Lung (tissue), 12 donors: ENCODE results near the gene CAND2. TPM values are rescaled to one million over a fixed set of nuclear protein-coding genes. Genes with fewer than 3 reads are reported as not detected.

ENCODE experiments used
- ATAC-seq: fragments of 200-7000 bp; cut with Tn5 transposase; one replicate; pipeline ENCODE4 v1.9.1; 2020; ENCODE audit warnings: moderate number of reproducible peaks; ENCODE audit not compliant: insufficient read depth, low FRiP score
- DNase-seq, 3 donors: peaks; one replicate each; pipeline ENCODE4 v3.0.0-alpha.2; 2013 to 2017
- H3K27ac ChIP-seq, 2 donors: one replicate each; pipeline ENCODE4 v1.5.1; 2013; ENCODE audit warnings: mild to moderate bottlenecking in 2 of 2, moderate library complexity in 2 of 2, control low read depth in 1 of 2, inconsistent platforms in 1 of 2, low read depth in 1 of 2, low read length in 1 of 2
- H3K27me3 ChIP-seq, 3 donors: one replicate each; pipeline ENCODE4 v1.5.1; 2013; ENCODE audit warnings: low read length in 2 of 3; ENCODE audit not compliant: control insufficient read depth in 3 of 3, insufficient read depth in 3 of 3
- H3K36me3 ChIP-seq, 4 donors: one replicate each; pipeline ENCODE4 v1.5.1; 2013; ENCODE audit warnings: low read length in 4 of 4, mild to moderate bottlenecking in 1 of 4, moderate library complexity in 1 of 4; ENCODE audit not compliant: control insufficient read depth in 4 of 4, insufficient read depth in 4 of 4
- H3K4me1 ChIP-seq, 5 donors: one replicate each; pipeline ENCODE4 v1.5.1; 2013; ENCODE audit warnings: low read length in 5 of 5, mild to moderate bottlenecking in 2 of 5, moderate library complexity in 1 of 5; ENCODE audit not compliant: control insufficient read depth in 5 of 5, insufficient read depth in 5 of 5
- H3K4me3 ChIP-seq: one replicate; pipeline ENCODE4 v1.5.1; 2013; ENCODE audit warnings: mild to moderate bottlenecking, control low read depth, moderate library complexity
- H3K9ac ChIP-seq, 2 donors: one replicate each; pipeline ENCODE4 v1.5.1; 2013; ENCODE audit warnings: low read length in 2 of 2, control low read depth in 1 of 2; ENCODE audit not compliant: insufficient read depth in 1 of 2
- H3K9me3 ChIP-seq, 4 donors: one replicate each; pipeline ENCODE4 v1.5.1; 2013; ENCODE audit warnings: low read length in 3 of 4, mild to moderate bottlenecking in 1 of 4, moderate library complexity in 1 of 4; ENCODE audit not compliant: control insufficient read depth in 4 of 4, insufficient read depth in 3 of 4
- CTCF ChIP-seq: IDR thresholded peaks from 2 replicates; pipeline ENCODE4 v1.5.1; 2012; ENCODE audit warnings: mild to moderate bottlenecking; ENCODE audit errors: control extremely low read depth, extremely low read depth
- WGBS, 2 donors: extraction: QIAGEN DNeasy Blood & Tissue Kit; methylation state at CpG; one replicate each; pipeline ENCODE4 v1.1.7; 2013; 5-methylcytosine and 5-hydroxymethylcytosine counted together
- polyA plus RNA-seq, 2 donors: library from polyadenylated mRNA; stranded (reverse); fragments of 200-250 nt; gene quantifications; one replicate each; pipeline ENCODE4 v1.2.1, GENCODE V29; 2013
- total RNA-seq, 2 donors: library from RNA; depleted of rRNA in 1 of 2; stranded (reverse); fragments of >200 nt in 1 of 2; gene quantifications; one replicate each; pipeline ENCODE4 v1.2.1, GENCODE V29; 2014 to 2021
- donor health status: control.
- donor health status: control.
- donor health status: Bipolar disorder and iron deficiency.
- donor health status: healthy.
- donor health status: DM: yes; HTN: yes; CAD: no.

Gene CAND2
- total and polyA plus RNA-seq, 4 donors, result 1.0 to 5.9 (median 3.6) TPM

GRCh38 chr3:12803371-12803770 is 6.9 kb downstream of the CAND2 start:
- DNase-seq, result no peak

GRCh38 chr3:12807066-12807465 is 10.6 kb downstream of the CAND2 start:
- ATAC-seq (no peak), DNase-seq (no peak)
- Histone ChIP-seq H3K9ac (no peak overlapping the region), H3K27me3 (no peaks in the 10 kb centered on the region), H3K4me1 (peaks cover 0 to 21% (median 0%) of the 10 kb centered on the region in 5 donors), H3K4me3 (no peak overlapping the region), H3K9me3 (no peaks in the 10 kb centered on the region), H3K36me3 (peaks cover 2 to 9% (median 2%) of the 10 kb centered on the region in 4 donors), H3K27ac (peak overlapping the region; percentile 5 to 28)
- no peak for TF ChIP-seq CTCF
- 95 to 96% methylated on average over 9 of the region's 9 CpGs for WGBS, 2 donors

More at GRCh38 chr3:12803371-12803770, 6.9 kb downstream of the CAND2 start:
- no peak overlapping the region for H3K9ac ChIP-seq
- 97 to 98% methylated on average over 12 of the region's 12 CpGs for WGBS, 2 donors
- H3K4me1 ChIP-seq, result peaks cover 0 to 5% (median 0%) of the 10 kb centered on the region in 5 donors
- no peak overlapping the region for H3K4me3 ChIP-seq
- TF ChIP-seq CTCF, result no peak
- H3K27me3 ChIP-seq, result no peaks in the 10 kb centered on the region
- no peaks in the 10 kb centered on the region for H3K9me3 ChIP-seq
- ATAC-seq, result no peak
- no peak overlapping the region for H3K27ac ChIP-seq
- peaks cover 2 to 9% (median 2%) of the 10 kb centered on the region in 4 donors for H3K36me3 ChIP-seq

- TF ChIP-seq CTCF, result no peak
- H3K4me3 ChIP-seq, result no peak overlapping the region
Measured at GRCh38 chr3:12807601-12808359, 11.3 kb downstream of the CAND2 start.

More at GRCh38 chr3:12807601-12808359, 11.3 kb downstream of the CAND2 start:
- no peak for ATAC-seq
- Histone ChIP-seq H3K27me3 (no peaks in the 10 kb centered on the region), H3K36me3 (peaks cover 2 to 9% (median 2%) of the 10 kb centered on the region in 4 donors), H3K9ac (no peak overlapping the region), H3K9me3 (no peaks in the 10 kb centered on the region), H3K27ac (no peak overlapping the region), H3K4me1 (peaks cover 0 to 21% (median 0%) of the 10 kb centered on the region in 5 donors)
- WGBS, 2 donors, result 77 to 86% methylated on average over 7 of the region's 7 CpGs
- peak in 2 of 3 donors; percentile 64 to 78 for DNase-seq
